Trophoblast cell (in vitro differentiated cells and primary cell): ENCODE results near the gene SUSD5.
A peak's percentile ranks its signal among the peaks of the same experiment; 100 is the strongest.

Experiments used
- DNase-seq, 2 donors: peaks; one replicate each; pipeline ENCODE4 v3.0.0-alpha.2; 2016
- H2AFZ ChIP-seq: 2 replicates; pipeline ENCODE4 v1.6.1; 2013; ENCODE audit warnings: low read length, moderate library complexity, mild to moderate bottlenecking; ENCODE audit not compliant: insufficient read depth, poor library complexity
- H2AK5ac ChIP-seq: 2 replicates; pipeline ENCODE4 v1.6.1; 2013; ENCODE audit warnings: mild to moderate bottlenecking, low read length
- H2BK120ac ChIP-seq: 2 replicates; pipeline ENCODE4 v1.6.1; 2013; ENCODE audit warnings: low read length, mild to moderate bottlenecking, moderate library complexity; ENCODE audit not compliant: insufficient read depth, poor library complexity
- H2BK12ac ChIP-seq: 2 replicates; pipeline ENCODE4 v1.6.1; 2013; ENCODE audit warnings: mild to moderate bottlenecking, low read length, moderate library complexity
- H2BK5ac ChIP-seq: 2 replicates; pipeline ENCODE4 v1.6.1; 2013; ENCODE audit warnings: low read length, low read depth, moderate library complexity, mild to moderate bottlenecking; ENCODE audit not compliant: poor library complexity
- H3K14ac ChIP-seq: 2 replicates; pipeline ENCODE4 v1.6.1; 2013; ENCODE audit warnings: mild to moderate bottlenecking, low read length
- H3K18ac ChIP-seq: 2 replicates; pipeline ENCODE4 v1.6.1; 2013; ENCODE audit warnings: mild to moderate bottlenecking, low read length
- H3K23ac ChIP-seq: 2 replicates; pipeline ENCODE4 v1.6.1; 2013; ENCODE audit warnings: low read length
- H3K27ac ChIP-seq: 2 replicates; pipeline ENCODE4 v1.5.1; 2013; ENCODE audit warnings: low read depth, mild to moderate bottlenecking, inconsistent platforms, low read length, moderate library complexity
- H3K27me3 ChIP-seq: 2 replicates; pipeline ENCODE4 v1.6.1; 2013; ENCODE audit warnings: inconsistent platforms, mild to moderate bottlenecking, low read length, moderate library complexity; ENCODE audit not compliant: insufficient read depth
- H3K36me3 ChIP-seq, 2 experiments: 1 replicate in 1 of 2; 2 replicates in 1 of 2; pipeline ENCODE4 v1.6.1; 2013; ENCODE audit warnings: low read length in 2 of 2, mild to moderate bottlenecking in 2 of 2, moderate library complexity in 1 of 2; ENCODE audit not compliant: insufficient read depth in 2 of 2, control insufficient read depth in 1 of 2
- H3K4ac ChIP-seq: 2 replicates; pipeline ENCODE4 v1.6.1; 2013; ENCODE audit warnings: low read depth, mild to moderate bottlenecking, low read length, moderate library complexity
- H3K4me1 ChIP-seq, 2 experiments: 1 replicate in 1 of 2; 2 replicates in 1 of 2; pipeline ENCODE4 v1.6.1; 2013; ENCODE audit warnings: low read length in 2 of 2, mild to moderate bottlenecking in 2 of 2, moderate library complexity in 1 of 2; ENCODE audit not compliant: insufficient read depth in 2 of 2, control insufficient read depth in 1 of 2
- H3K4me2 ChIP-seq: 2 replicates; pipeline ENCODE4 v1.6.1; 2013; ENCODE audit warnings: inconsistent platforms, mild to moderate bottlenecking, low read length, moderate library complexity
- H3K4me3 ChIP-seq: 2 replicates; pipeline ENCODE4 v1.5.1; 2013; ENCODE audit warnings: mild to moderate bottlenecking, low read depth, low read length, inconsistent platforms
- H3K79me1 ChIP-seq: one replicate; pipeline ENCODE4 v1.6.1; 2013; ENCODE audit warnings: low read length
- H3K79me2 ChIP-seq: 2 replicates; pipeline ENCODE4 v1.6.1; 2013; ENCODE audit warnings: low read length, mild to moderate bottlenecking; ENCODE audit not compliant: control insufficient read depth, insufficient read depth, poor library complexity
- H3K9ac ChIP-seq: 2 replicates; pipeline ENCODE4 v1.6.1; 2013; ENCODE audit warnings: mild to moderate bottlenecking, low read length
- H3K9me3 ChIP-seq: 2 replicates; pipeline ENCODE4 v1.6.1; 2013; ENCODE audit warnings: low read depth, mild to moderate bottlenecking, control low read depth, inconsistent platforms, low read length; ENCODE audit not compliant: insufficient read depth
- H4K12ac ChIP-seq: 2 replicates; pipeline ENCODE4 v1.6.1; 2013; ENCODE audit warnings: low read depth, mild to moderate bottlenecking, low read length, moderate library complexity
- H4K8ac ChIP-seq: 2 replicates; pipeline ENCODE4 v1.6.1; 2013; ENCODE audit warnings: low read depth, mild to moderate bottlenecking, low read length, moderate library complexity
- H4K91ac ChIP-seq: one replicate; pipeline ENCODE4 v1.6.1; 2013; ENCODE audit warnings: low read depth, mild to moderate bottlenecking, low read length, moderate library complexity
- WGBS: extraction: QIAGEN DNeasy Blood & Tissue Kit; methylation state at CpG from one replicate; pipeline ENCODE4 v1.1.7; 2013; ENCODE audit warnings: missing lambda C conversion rate; ENCODE audit not compliant: insufficient read length, insufficient coverage; ENCODE audit errors: extremely low coverage; 5-methylcytosine and 5-hydroxymethylcytosine counted together

Gene SUSD5

DNA sequence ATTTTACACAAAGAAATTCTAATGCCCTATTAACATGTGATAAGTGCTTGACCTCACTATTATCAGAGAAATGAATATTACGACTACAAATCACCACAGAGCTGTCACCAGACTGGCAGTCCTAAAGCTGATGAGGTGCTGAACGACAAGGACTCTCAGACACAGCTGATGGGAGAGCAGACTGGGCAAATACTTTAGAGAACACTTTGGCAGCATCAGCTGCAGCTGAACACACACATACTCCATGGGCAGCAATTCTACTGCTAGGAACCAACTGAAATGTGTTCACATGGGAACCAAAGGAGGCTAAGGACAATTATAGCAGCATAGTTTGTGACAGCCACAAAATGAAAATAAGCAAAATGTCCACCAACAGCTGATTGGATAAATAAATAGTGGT is 45.5 kb downstream of the SUSD5 start:
- no peaks in the 10 kb centered on the region for H3K27me3 ChIP-seq
- no peak overlapping the region for H4K8ac ChIP-seq
- no peaks in the 10 kb centered on the region for H3K36me3 ChIP-seq
- H3K9me3 ChIP-seq: no peaks in the 10 kb centered on the region
- H2BK5ac ChIP-seq: no peak overlapping the region
- H3K14ac ChIP-seq: no peak overlapping the region
- no peak overlapping the region for H3K4me2 ChIP-seq
- no peaks in the 10 kb centered on the region for H3K79me2 ChIP-seq
- H3K4me1 ChIP-seq: no peaks in the 10 kb centered on the region
- no peak overlapping the region for H2BK12ac ChIP-seq
- no peak overlapping the region for H3K4ac ChIP-seq
- H3K9ac ChIP-seq: no peak overlapping the region
- no peak overlapping the region for H3K23ac ChIP-seq
- no peaks in the 10 kb centered on the region for H3K79me1 ChIP-seq
- no peak overlapping the region for H3K27ac ChIP-seq
- no peak for DNase-seq
- H3K4me3 ChIP-seq: no peak overlapping the region
- H2AK5ac ChIP-seq: no peak overlapping the region
- no CpG with 5 or more reads among the region's 2 CpGs for WGBS
- no peak overlapping the region for H2BK120ac ChIP-seq
- H4K91ac ChIP-seq: no peak overlapping the region
- H4K12ac ChIP-seq: no peak overlapping the region
- no peak overlapping the region for H2AFZ ChIP-seq
- no peak overlapping the region for H3K18ac ChIP-seq

DNA sequence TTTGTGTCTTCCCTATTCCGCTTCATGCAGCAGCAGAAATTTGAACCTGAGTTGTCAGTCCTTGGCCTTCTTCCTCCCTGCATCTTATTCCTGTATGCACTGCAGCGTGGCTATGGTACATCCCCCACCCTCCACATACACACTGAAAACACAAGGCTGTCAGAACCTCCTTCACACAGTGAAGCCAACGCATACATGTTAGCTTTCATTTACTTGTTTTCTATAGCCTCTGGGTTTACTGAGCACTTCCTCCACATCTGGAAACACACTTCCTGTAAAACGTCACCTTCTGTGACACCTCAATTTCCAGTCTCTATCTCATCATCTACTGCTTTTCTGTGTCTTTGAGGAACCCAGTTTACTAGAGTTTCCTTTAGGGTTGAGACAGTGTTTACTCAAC is 47.0 kb downstream of the SUSD5 start:
- peak overlapping the region; percentile 59 for H3K23ac ChIP-seq
- H3K9ac ChIP-seq: no peak overlapping the region
- H2BK12ac ChIP-seq: no peak overlapping the region
- no CpG with 5 or more reads among the region's 4 CpGs for WGBS
- H3K27me3 ChIP-seq: no peaks in the 10 kb centered on the region
- no peaks in the 10 kb centered on the region for H3K36me3 ChIP-seq
- no peak overlapping the region for H4K8ac ChIP-seq
- no peak overlapping the region for H3K4me2 ChIP-seq
- no peak overlapping the region for H4K12ac ChIP-seq
- no peak overlapping the region for H3K18ac ChIP-seq
- H2BK120ac ChIP-seq: no peak overlapping the region
- H3K14ac ChIP-seq: no peak overlapping the region
- H3K79me2 ChIP-seq: no peaks in the 10 kb centered on the region
- no peaks in the 10 kb centered on the region for H3K79me1 ChIP-seq
- H3K9me3 ChIP-seq: no peaks in the 10 kb centered on the region
- H2AK5ac ChIP-seq: no peak overlapping the region
- DNase-seq: no peak
- H3K4me1 ChIP-seq: no peaks in the 10 kb centered on the region
- no peak overlapping the region for H2BK5ac ChIP-seq
- no peak overlapping the region for H3K4ac ChIP-seq
- no peak overlapping the region for H3K27ac ChIP-seq
- H2AFZ ChIP-seq: no peak overlapping the region
- no peak overlapping the region for H4K91ac ChIP-seq
- H3K4me3 ChIP-seq: no peak overlapping the region

DNA sequence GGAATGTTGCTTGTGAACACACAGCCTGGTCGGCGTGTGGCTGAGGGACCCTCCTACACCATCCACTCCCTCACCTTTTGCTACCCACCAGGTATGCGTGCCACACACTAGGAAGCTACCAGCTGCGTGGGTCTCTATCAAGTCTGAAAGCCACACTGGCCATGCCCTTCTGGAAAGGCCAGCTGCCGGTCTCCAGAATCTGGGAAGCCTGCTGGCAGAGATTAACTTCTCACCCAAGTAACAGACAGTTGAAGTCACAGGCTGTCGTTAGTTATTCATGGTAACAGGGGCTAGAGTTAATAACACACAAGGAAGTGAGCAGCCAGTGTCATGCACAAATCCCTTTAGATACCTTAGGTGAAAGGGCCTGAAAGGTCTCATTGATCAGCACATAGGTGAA is 48.1 kb downstream of the SUSD5 start:
- Histone ChIP-seq H3K4me1 (no peaks in the 10 kb centered on the region), H3K4me2 (no peak overlapping the region), H3K36me3 (no peaks in the 10 kb centered on the region), H2BK5ac (no peak overlapping the region), H2AK5ac (no peak overlapping the region), H3K4ac (no peak overlapping the region), H3K27ac (no peak overlapping the region), H2BK120ac (no peak overlapping the region), H4K8ac (no peak overlapping the region), H3K9me3 (no peaks in the 10 kb centered on the region), H3K79me1 (no peaks in the 10 kb centered on the region), H4K91ac (no peak overlapping the region), H3K4me3 (no peak overlapping the region), H3K9ac (no peak overlapping the region), H3K14ac (no peak overlapping the region), H4K12ac (no peak overlapping the region), H3K27me3 (no peaks in the 10 kb centered on the region), H2BK12ac (no peak overlapping the region), H2AFZ (no peak overlapping the region), H3K23ac (no peak overlapping the region), H3K18ac (no peak overlapping the region), H3K79me2 (no peaks in the 10 kb centered on the region)
- no peak for DNase-seq
- WGBS: no CpG with 5 or more reads among the region's 6 CpGs

DNA sequence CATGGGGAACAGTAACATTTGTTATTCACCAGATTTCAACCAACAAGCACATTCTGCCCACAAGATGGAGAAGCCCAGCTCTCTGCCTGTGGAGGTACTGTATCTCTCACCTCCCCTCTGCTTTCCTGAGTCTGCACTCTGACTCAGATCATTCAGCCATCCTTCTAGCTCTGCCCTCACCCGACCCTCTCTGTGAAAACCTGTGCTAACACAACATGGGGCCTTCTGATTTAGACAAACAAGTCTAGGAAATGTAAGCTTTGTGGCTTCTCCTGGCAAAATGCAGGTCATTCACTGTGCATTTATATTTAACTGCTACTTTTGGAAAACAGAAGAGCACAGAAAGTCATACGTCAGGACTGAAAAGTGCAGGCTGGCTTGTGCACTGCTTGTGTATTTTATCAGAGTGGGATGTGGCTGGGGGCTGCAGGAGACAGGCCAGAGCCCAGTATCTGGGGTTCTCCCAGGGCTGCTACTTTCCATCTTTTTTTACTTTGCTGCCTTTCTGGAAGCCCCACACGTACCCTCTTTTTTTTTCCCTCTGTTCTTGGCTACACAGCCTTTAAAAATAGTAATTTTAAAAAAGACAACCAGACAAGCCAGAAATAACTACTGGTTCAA is 50.8 kb downstream of the SUSD5 start:
- Histone ChIP-seq H2AFZ (no peak overlapping the region), H2BK5ac (no peak overlapping the region), H3K4me3 (no peak overlapping the region), H3K79me2 (no peaks in the 10 kb centered on the region), H4K8ac (no peak overlapping the region), H3K9ac (no peak overlapping the region), H3K23ac (no peak overlapping the region), H3K4me1 (no peaks in the 10 kb centered on the region), H3K18ac (no peak overlapping the region), H3K27ac (no peak overlapping the region), H3K36me3 (no peaks in the 10 kb centered on the region), H2BK120ac (no peak overlapping the region), H4K12ac (no peak overlapping the region), H3K4me2 (no peak overlapping the region), H2AK5ac (no peak overlapping the region), H3K9me3 (no peaks in the 10 kb centered on the region), H3K79me1 (no peaks in the 10 kb centered on the region), H2BK12ac (no peak overlapping the region), H3K4ac (no peak overlapping the region), H4K91ac (no peak overlapping the region), H3K27me3 (no peaks in the 10 kb centered on the region), H3K14ac (no peak overlapping the region)
- no CpG with 5 or more reads among the region's 3 CpGs for WGBS
- DNase-seq: no peak
